Nephron (organoid): ENCODE data around the gene HSPBAP1.
"Not testable (repeated sequence)": the region's sequence is repeated elsewhere in the genome, so short reads cannot be mapped to it uniquely, and the experiment has no call there.

Experiments
- H3K27ac Mint-ChIP-seq, 3 experiments: 2 replicates each; pipeline ENCODE4 v1.8.0; 2020; ENCODE audit warnings: mixed read lengths in 3 of 3, mild to moderate bottlenecking in 2 of 3, moderate library complexity in 1 of 3
- H3K27me3 Mint-ChIP-seq: 2 replicates; pipeline ENCODE4 v1.8.0; 2021; ENCODE audit warnings: low read depth, mild to moderate bottlenecking, moderate library complexity, mixed read lengths
- H3K36me3 Mint-ChIP-seq: 2 replicates; pipeline ENCODE4 v1.8.0; 2020; ENCODE audit warnings: low read depth, mixed read lengths
- H3K4me1 Mint-ChIP-seq: 2 replicates; pipeline ENCODE4 v1.8.0; 2020; ENCODE audit warnings: mixed read lengths
- H3K4me3 Mint-ChIP-seq, 3 experiments: 2 replicates each; pipeline ENCODE4 v1.8.0; 2020; ENCODE audit warnings: mild to moderate bottlenecking in 3 of 3, mixed read lengths in 3 of 3, moderate library complexity in 2 of 3
- H3K9me3 Mint-ChIP-seq: 2 replicates; pipeline ENCODE4 v1.8.0; 2020; ENCODE audit warnings: mixed read lengths
- TF ChIP-seq, protein P1 (sequence below), 3 experiments: fragments of 200-600 bp; sonication (generic); IDR thresholded peaks; one replicate each; pipeline ENCODE4 v1.5.0; 2021; ENCODE audit warnings: antibody characterized with exemption in 3 of 3; ENCODE audit not compliant: unreplicated experiment in 3 of 3

HSPBAP1 gene

DNA sequence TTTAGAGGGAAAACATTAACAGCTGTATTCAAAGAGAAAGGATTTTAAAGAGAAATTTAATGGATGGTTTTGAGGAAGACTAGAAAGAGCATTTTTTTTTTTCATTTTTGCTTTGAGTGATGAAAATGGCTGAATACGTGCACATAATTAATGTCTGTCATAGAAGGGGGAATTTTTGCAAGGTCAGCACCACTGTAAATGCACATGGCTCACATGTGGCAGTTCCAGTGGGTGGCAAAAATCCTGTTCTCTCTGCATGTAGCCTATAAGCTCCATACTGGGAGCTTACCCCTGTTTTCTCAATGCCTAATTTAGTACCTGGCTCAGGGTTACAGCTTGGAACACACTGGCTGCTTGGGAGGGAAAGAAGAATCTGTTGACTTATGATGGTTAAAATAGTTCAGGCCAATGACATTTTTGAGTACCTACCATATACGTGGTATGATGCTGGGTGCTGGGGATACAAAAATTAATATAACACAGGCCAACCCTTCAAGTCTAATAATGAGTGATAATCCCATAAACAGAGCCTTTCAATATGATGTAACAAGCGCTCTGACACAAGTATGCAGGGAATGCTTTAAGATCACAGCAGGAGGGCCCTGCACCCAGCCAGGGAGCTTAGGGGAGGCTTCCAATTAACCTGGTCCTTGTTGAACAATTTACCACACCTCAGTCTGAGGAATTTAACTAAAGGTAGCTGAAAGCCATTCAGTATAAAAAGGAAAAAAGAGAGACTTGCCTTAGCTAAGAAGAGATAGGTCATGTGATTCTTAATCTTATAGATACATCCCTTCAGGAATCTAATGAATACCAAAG lies 33.0 kb downstream of the HSPBAP1 start:
- Mint-ChIP-seq H3K36me3 (peaks cover 4% of the 10 kb centered on the region), H3K9me3 (no peaks in the 10 kb centered on the region)

DNA sequence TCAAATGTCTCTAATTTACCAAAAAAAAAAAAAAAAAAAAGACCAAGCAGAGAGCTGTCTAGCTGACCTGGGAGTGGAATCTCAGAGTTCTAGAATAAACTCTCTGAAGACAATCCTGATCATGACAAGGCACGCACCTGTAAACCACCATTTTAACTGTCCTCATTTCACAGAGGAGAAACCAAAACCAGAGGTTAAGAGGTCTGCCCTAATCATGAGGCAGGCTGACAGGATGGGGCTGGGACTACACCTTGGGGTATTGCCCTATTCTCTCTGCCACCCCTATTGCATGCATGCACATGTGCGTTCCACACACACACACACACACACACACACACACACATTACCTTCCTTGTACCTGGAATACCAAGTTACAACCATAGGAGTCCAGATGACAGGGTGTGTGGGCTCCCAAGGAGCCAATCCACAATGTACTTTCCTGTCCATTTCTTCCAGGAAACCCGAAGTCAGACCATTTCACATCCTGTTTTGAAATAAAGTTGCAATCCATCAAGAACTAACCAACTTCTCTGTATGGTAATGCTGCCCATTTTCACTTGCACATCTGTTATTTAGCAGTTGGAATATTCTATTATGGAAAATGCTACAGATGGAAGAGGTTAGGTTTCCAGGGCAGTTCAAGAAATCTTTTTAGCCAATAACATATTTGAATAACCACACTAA lies 34.6 kb downstream of the HSPBAP1 start:
- Mint-ChIP-seq H3K27ac (no peak overlapping the region), H3K4me3 (no peak overlapping the region), H3K36me3 (peaks cover 10% of the 10 kb centered on the region), H3K9me3 (no peaks in the 10 kb centered on the region), H3K4me1 (peaks cover 10% of the 10 kb centered on the region), H3K27me3 (no peaks in the 10 kb centered on the region)
- TF ChIP-seq, protein P1, sequence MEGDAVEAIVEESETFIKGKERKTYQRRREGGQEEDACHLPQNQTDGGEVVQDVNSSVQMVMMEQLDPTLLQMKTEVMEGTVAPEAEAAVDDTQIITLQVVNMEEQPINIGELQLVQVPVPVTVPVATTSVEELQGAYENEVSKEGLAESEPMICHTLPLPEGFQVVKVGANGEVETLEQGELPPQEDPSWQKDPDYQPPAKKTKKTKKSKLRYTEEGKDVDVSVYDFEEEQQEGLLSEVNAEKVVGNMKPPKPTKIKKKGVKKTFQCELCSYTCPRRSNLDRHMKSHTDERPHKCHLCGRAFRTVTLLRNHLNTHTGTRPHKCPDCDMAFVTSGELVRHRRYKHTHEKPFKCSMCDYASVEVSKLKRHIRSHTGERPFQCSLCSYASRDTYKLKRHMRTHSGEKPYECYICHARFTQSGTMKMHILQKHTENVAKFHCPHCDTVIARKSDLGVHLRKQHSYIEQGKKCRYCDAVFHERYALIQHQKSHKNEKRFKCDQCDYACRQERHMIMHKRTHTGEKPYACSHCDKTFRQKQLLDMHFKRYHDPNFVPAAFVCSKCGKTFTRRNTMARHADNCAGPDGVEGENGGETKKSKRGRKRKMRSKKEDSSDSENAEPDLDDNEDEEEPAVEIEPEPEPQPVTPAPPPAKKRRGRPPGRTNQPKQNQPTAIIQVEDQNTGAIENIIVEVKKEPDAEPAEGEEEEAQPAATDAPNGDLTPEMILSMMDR (IDR thresholded peaks at IDR 0.05; ENCODE audit: unreplicated experiment in 3 of 3) = no peak

More for the DNA sequence above, 33.0 kb downstream of the HSPBAP1 start:
- peaks cover 10% of the 10 kb centered on the region for H3K4me1 Mint-ChIP-seq
- TF ChIP-seq, protein P1 (IDR thresholded peaks at IDR 0.05; ENCODE audit: unreplicated experiment in 3 of 3) = no peak
- H3K27ac Mint-ChIP-seq = peak overlapping the region in 2 of 3 experiments; percentile 64 to 73
- H3K4me3 Mint-ChIP-seq = no peak overlapping the region
- no peaks in the 10 kb centered on the region for H3K27me3 Mint-ChIP-seq

DNA sequence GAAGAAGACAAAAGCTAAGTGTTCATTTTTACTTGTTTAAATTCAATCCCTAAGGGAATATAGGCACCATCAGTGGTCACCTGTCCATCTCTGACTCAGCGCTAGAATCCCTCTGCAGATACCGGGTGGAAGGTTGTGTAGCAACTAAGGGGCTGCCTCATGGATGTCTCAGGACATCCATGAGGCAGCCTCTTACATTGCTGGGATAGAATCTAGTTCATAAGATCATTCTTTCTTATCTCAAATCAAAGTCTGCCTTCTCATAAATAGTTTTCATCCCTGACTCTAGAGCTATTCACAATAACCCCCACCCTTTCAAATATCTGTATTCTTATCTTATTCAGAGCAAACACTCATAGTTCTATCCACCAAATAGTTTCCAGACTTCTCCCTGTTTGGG lies 38.1 kb downstream of the HSPBAP1 start:
- Mint-ChIP-seq H3K9me3 (no peaks in the 10 kb centered on the region), H3K4me3 (no peak overlapping the region), H3K36me3 (peaks cover 26% of the 10 kb centered on the region), H3K27me3 (no peaks in the 10 kb centered on the region), H3K4me1 (peaks cover 5% of the 10 kb centered on the region), H3K27ac (peak overlapping the region in 1 of 3 experiments; percentile 4)
- TF ChIP-seq, protein P1 (IDR thresholded peaks at IDR 0.05; ENCODE audit: unreplicated experiment in 3 of 3) = no peak

DNA sequence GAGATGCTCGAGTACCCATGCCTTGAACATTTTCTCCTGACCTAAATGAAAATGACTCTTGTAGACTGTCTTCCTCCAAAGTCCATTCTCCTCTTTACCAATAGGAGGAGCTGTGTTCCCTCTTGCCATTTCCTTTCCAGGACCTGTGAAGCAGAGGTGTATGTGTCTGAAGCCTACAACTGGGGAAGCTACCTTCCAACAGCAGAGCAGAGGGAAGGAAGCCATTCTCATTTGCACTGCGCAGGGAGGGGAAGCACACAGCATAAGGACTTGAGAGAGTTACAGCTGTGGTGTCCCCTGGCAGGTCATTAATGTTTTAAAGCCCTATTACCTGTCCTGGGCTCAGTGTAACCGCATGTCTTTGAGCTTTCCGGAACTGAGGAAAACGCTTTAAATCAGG lies 38.7 kb downstream of the HSPBAP1 start:
- H3K27ac Mint-ChIP-seq = no peak overlapping the region
- H3K27me3 Mint-ChIP-seq = no peaks in the 10 kb centered on the region
- H3K9me3 Mint-ChIP-seq = no peaks in the 10 kb centered on the region
- no peak overlapping the region for H3K4me3 Mint-ChIP-seq
- no peaks in the 10 kb centered on the region for H3K4me1 Mint-ChIP-seq
- TF ChIP-seq, protein P1 (IDR thresholded peaks at IDR 0.05; ENCODE audit: unreplicated experiment in 3 of 3) = peak; percentile 38 to 58 (median 38)
- peaks cover 26% of the 10 kb centered on the region for H3K36me3 Mint-ChIP-seq

DNA sequence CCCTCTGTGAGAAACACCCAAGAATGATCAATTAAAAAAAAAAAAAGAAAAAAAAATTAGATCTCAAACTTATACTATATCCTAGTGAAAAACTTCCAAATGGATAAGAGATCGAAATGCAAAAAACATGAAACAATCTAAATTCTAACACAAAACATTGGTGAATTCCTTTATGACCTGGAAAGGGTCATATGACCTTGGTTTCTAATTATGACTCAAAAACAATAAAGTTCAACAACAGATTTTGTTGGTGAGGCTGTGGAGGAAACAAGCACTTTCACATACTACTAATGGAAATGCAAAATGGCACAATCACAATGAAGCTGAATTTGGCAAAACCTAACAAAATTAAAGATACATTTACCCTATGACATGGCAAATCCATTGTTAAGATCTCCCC lies 45.3 kb downstream of the HSPBAP1 start:
- H3K4me3 Mint-ChIP-seq = no peak overlapping the region
- TF ChIP-seq, protein P1 (IDR thresholded peaks at IDR 0.05; ENCODE audit: unreplicated experiment in 3 of 3) = no peak
- H3K27me3 Mint-ChIP-seq = no peaks in the 10 kb centered on the region
- H3K9me3 Mint-ChIP-seq = peaks cover 18% of the 10 kb centered on the region
- H3K36me3 Mint-ChIP-seq = peaks cover 47% of the 10 kb centered on the region
- no peak overlapping the region for H3K27ac Mint-ChIP-seq
- H3K4me1 Mint-ChIP-seq = no peaks in the 10 kb centered on the region

DNA sequence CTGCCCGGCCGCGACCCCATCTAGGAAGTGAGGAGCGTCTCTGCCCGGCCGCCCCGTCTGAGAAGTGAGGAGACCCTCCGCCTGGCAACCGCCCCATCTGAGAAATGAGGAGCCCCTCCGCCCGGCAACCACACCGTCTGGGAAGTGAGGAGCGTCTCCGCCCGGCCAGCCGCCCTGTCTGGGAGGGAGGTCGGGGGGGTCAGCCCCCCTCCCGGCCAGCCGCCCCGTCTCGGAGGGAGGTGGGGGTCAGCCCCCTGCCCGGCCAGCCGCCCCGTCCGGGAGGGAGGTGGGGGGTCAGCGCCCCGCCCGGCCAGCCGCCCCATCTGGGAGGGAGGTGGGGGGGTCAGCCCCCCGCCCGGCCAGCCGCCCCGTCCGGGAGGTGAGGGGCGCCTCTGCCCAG lies 46.3 kb downstream of the HSPBAP1 start:
- H3K36me3 Mint-ChIP-seq = peaks cover 52% of the 10 kb centered on the region
- not testable (repeated sequence) for H3K4me3 Mint-ChIP-seq, H3K27ac Mint-ChIP-seq, H3K4me1 Mint-ChIP-seq, H3K27me3 Mint-ChIP-seq
- H3K9me3 Mint-ChIP-seq = peaks cover 25% of the 10 kb centered on the region
